K562 (cell line): ENCODE measurements around the gene SNAPC2. TPM values are rescaled to one million over a fixed set of nuclear protein-coding genes. Genes with fewer than 3 reads are reported as not detected.
A peak's percentile ranks its signal among the peaks of the same experiment; 100 is the strongest.

Experiments
- ATAC-seq: fragments of 200-7000 bp; cut with Tn5 transposase; 3 replicates; pipeline ENCODE4 v1.9.1; 2020; ENCODE audit warnings: moderate library complexity
- BruUV-seq: library from RNA; stranded (reverse); fragments of 400-500 nt; replicated peaks from 2 replicates; lab custom pipeline; 2021; lab: Mats Ljungman, UMichigan
- CTCF ChIA-PET: fragments of 300-600 bp; formaldehyde crosslinking; extraction: SDS; loops from one replicate; lab custom pipeline; 2021; ENCODE audit warnings: low intra/inter-chr PET ratio; lab: Yijun Ruan, JAX
- POLR2A ChIA-PET: fragments of 300-600, 350-650 bp; sonication (Branson Sonifier 250); formaldehyde crosslinking; extraction: SDS; loops from one replicate; lab custom pipeline; 2021; ENCODE audit warnings: antibody characterized with exemption, inconsistent platforms; lab: Yijun Ruan, JAX
- DNase-seq, 4 experiments: peaks; one replicate each; pipeline versions ENCODE4 v3.0.0 to v3.0.0-alpha.2; 2011 to 2018; ENCODE audit warnings: low spot score in 3 of 4, mixed read lengths in 3 of 4; ENCODE audit errors: extremely low read depth in 1 of 4
- FAIRE-seq: peaks from 2 replicates; lab custom pipeline; 2011; peaks lifted over from hg19 to GRCh38; lab: Jason Lieb, UNC
- H2AFZ ChIP-seq: 2 replicates; pipeline ENCODE4 v1.6.0; 2011; ENCODE audit warnings: low read depth, low read length, control low read depth, inconsistent platforms
- H3K27ac ChIP-seq: fragments of 200-600 bp; 3 replicates; pipeline ENCODE4 v1.8.0; 2011; ENCODE audit warnings: low read depth, mild to moderate bottlenecking, control low read depth, inconsistent platforms, low read length, moderate library complexity, mixed read lengths; ENCODE audit errors: extremely low read depth
- H3K27me3 ChIP-seq, 2 experiments: fragments of 300-600 bp in 1 of 2; 2 replicates in 1 of 2; 3 replicates in 1 of 2; pipeline versions ENCODE4 v1.6.0 to v1.8.0; 2011; ENCODE audit warnings: inconsistent platforms in 2 of 2, low read length in 2 of 2, mild to moderate bottlenecking in 1 of 2, mixed read lengths in 1 of 2, moderate library complexity in 1 of 2; ENCODE audit not compliant: control insufficient read depth in 2 of 2, insufficient read depth in 2 of 2
- H3K36me3 ChIP-seq: fragments of 300-600 bp; 3 replicates; pipeline ENCODE4 v1.8.0; 2011; ENCODE audit warnings: mild to moderate bottlenecking, low read length, inconsistent platforms; ENCODE audit not compliant: control insufficient read depth, insufficient read depth
- H3K4me1 ChIP-seq, 2 experiments: fragments of 200-600 bp in 1 of 2; replicated peaks in 1 of 2; 2 replicates in 1 of 2; 3 replicates in 1 of 2; pipeline versions ENCODE4 v1.5.1 to v1.8.0; 2011; ENCODE audit warnings: inconsistent platforms in 2 of 2, low read length in 2 of 2, mild to moderate bottlenecking in 1 of 2, mixed read lengths in 1 of 2, moderate library complexity in 1 of 2; ENCODE audit not compliant: control insufficient read depth in 2 of 2, insufficient read depth in 2 of 2
- H3K4me2 ChIP-seq: 2 replicates; pipeline ENCODE4 v1.6.1; 2011; ENCODE audit warnings: low read length, control low read depth, inconsistent platforms, mixed read lengths; ENCODE audit not compliant: insufficient read depth
- H3K4me3 ChIP-seq: fragments of 200-600 bp; sonication (generic), shearing (Covaris generic); 2 replicates; pipeline ENCODE4 v1.5.1; 2016; ENCODE audit warnings: control low read depth, inconsistent platforms
- H3K79me2 ChIP-seq: fragments of 200-600 bp; 3 replicates; pipeline ENCODE4 v1.8.0; 2011; ENCODE audit warnings: low read length, inconsistent platforms; ENCODE audit not compliant: control insufficient read depth, insufficient read depth
- H3K9ac ChIP-seq, 2 experiments: 2 replicates each; pipeline versions ENCODE4 v1.6.0 to v1.6.1; 2011; ENCODE audit warnings: low read depth in 2 of 2, low read length in 2 of 2, control low read depth in 1 of 2, inconsistent platforms in 1 of 2, mild to moderate bottlenecking in 1 of 2, mixed read lengths in 1 of 2; ENCODE audit not compliant: insufficient read depth in 1 of 2
- H3K9me1 ChIP-seq: one replicate; pipeline ENCODE4 v1.6.0; 2011; ENCODE audit warnings: inconsistent platforms, mild to moderate bottlenecking, low read length, moderate library complexity; ENCODE audit not compliant: control insufficient read depth, insufficient read depth
- H3K9me3 ChIP-seq: replicated peaks from 2 replicates; pipeline ENCODE4 v1.5.1; 2011; ENCODE audit warnings: low read depth, low read length, inconsistent platforms; ENCODE audit not compliant: control insufficient read depth, insufficient read depth
- H4K20me1 ChIP-seq: replicated peaks from 2 replicates; pipeline ENCODE4 v1.6.1; 2011; ENCODE audit warnings: low read length, inconsistent platforms, mixed read lengths; ENCODE audit not compliant: control insufficient read depth, insufficient read depth
- EGR1 ChIP-seq: fragments of 450-650 bp; conservative IDR thresholded peaks from 2 replicates; pipeline ENCODE4 v1.6.1; 2017; ENCODE audit warnings: mild to moderate bottlenecking
- FUS ChIP-seq: fragments of 200-400 bp; formaldehyde crosslinking; optimal IDR thresholded peaks from 2 replicates; pipeline ENCODE3; 2017; ENCODE audit warnings: low read depth, low read length
- POLR2B ChIP-seq: fragments of 450-650 bp; IDR thresholded peaks from 2 replicates; pipeline ENCODE4 v1.6.1; 2018; ENCODE audit warnings: low read depth; ENCODE audit not compliant: partially characterized antibody
- ZNF263 ChIP-seq: sonication (generic); formaldehyde crosslinking; IDR thresholded peaks from 2 replicates; pipeline ENCODE4 v1.8.0; 2022; ENCODE audit warnings: mild to moderate bottlenecking, missing genetic modification reagents, borderline replicate concordance
- ZSCAN29 ChIP-seq: fragments of 450-650 bp; IDR thresholded peaks from 2 replicates; pipeline ENCODE4 v1.6.1; 2017
- WGBS: fragments of 100-300 bp; shearing (Covaris generic); methylation state at CpG from one replicate; pipeline ENCODE4 v1.1.6; 2016; ENCODE audit warnings: low coverage, mixed read lengths; ENCODE audit not compliant: insufficient coverage; ENCODE audit errors: missing lambda C conversion rate; 5-methylcytosine and 5-hydroxymethylcytosine counted together
- in situ Hi-C: fragments of 300-500 bp; cut with MboI; formaldehyde crosslinking; loops from 4 replicates; pipeline ENCODE4 v1.15.0; 2018; ENCODE audit warnings: inconsistent platforms, mixed read lengths
- intact Hi-C: fragments of 100-400 bp; cut with micrococcal nuclease; formaldehyde crosslinking; loops from 2 replicates; pipeline ENCODE4 v1.14.2; 2022
- polyA plus RNA-seq, 8 experiments: library from polyadenylated mRNA; depleted of rRNA in 4 of 8; stranded (reverse) in 5 of 8; unstranded in 3 of 8; fragments of >200 nt; fragmentation: Nextera tagmentation in 2 of 8; fragmentation: Illumina TruSeq in 1 of 8; extraction: Ambion mirVana in 2 of 8; extraction: Trizol in 1 of 8; gene quantifications; 2 replicates each; pipeline versions ENCODE4 v1.2.1 to v1.2.3, GENCODE V29; 2011 to 2014; ENCODE audit warnings: inconsistent platforms in 1 of 8, missing spikeins in 1 of 8
- total RNA-seq, 7 experiments: library from RNA; depleted of rRNA in 6 of 7; stranded (reverse); fragments of >200 nt in 6 of 7; fragmentation: Illumina TruSeq in 2 of 7; extraction: Trizol in 2 of 7; gene quantifications; 2 replicates each; pipeline versions ENCODE4 v1.2.1 to v1.2.3, GENCODE V29; 2011 to 2021; ENCODE audit warnings: low replicate concordance in 1 of 7
- TF ChIP-seq, protein P1 (sequence below), 2 experiments: fragments of 450-650 bp in 1 of 2; sonication (generic) in 1 of 2; formaldehyde crosslinking in 1 of 2; IDR thresholded peaks in 1 of 2; conservative IDR thresholded peaks in 1 of 2; 2 replicates each; pipeline versions ENCODE4 v1.6.1 to v1.8.1; 2016 to 2023; ENCODE audit warnings: mild to moderate bottlenecking in 2 of 2, moderate library complexity in 2 of 2, inconsistent platforms in 1 of 2, missing genetic modification reagents in 1 of 2
- TF ChIP-seq, protein P2 (sequence below): fragments of 450-650 bp; IDR thresholded peaks from 2 replicates; pipeline ENCODE4 v1.6.1; 2016; ENCODE audit warnings: mild to moderate bottlenecking

The SNAPC2 gene
- total and polyA plus RNA-seq, 9 of the 15 experiments (the other 6 are each of a cell fraction or from before 2014, with no cell fraction given) = 0.59 to 45.1 (median 15.3) TPM

DNA sequence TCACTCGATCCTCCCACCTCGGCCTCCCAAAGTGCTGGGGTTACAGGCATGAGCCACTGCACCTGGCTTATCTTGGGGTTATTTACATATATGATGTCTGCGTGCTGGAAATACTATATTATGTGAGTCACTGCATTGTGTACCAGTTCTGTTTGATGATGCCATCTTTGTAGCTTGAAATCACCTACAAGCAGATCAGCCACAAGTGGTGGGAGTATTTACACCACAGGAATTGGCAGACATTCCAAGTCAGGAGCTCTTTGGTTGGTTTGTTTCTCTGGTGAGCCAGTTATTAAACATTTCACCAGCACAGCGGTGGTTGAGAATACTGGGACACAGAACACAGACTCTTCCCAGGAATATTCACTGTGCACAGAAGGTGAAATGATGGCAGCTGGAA lies 27.8 kb downstream of the SNAPC2 start:
- DNase-seq = no peak
- in situ Hi-C loops = loop anchor here (5.0 kb wide), 1 partner anchor 304 kb away; no protein-coding TSS in a partner anchor
- H3K4me3 ChIP-seq = no peak overlapping the region
- peaks cover 18% of the 10 kb centered on the region for H3K79me2 ChIP-seq
- POLR2A ChIA-PET = interaction anchor here (1.0 kb wide), 1 partner anchor 25 kb away, joined by 3 read pairs; no protein-coding TSS in a partner anchor
- TF ChIP-seq ZSCAN29 (no peak), FUS (no peak)
- TF ChIP-seq, protein P1, sequence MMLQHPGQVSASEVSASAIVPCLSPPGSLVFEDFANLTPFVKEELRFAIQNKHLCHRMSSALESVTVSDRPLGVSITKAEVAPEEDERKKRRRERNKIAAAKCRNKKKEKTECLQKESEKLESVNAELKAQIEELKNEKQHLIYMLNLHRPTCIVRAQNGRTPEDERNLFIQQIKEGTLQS (IDR thresholded peaks at IDR 0.05) = 0 out of 2 replicates have a peak, but pooled peaks have one; percentile 18
- TF ChIP-seq, protein P1 (CRISPR knock-in tag; conservative IDR thresholded peaks at IDR 0.05) = no peak
- TF ChIP-seq, all 486 proteins: peak for 1
- Histone ChIP-seq H3K27me3 (no peaks in the 10 kb centered on the region), H3K4me2 (no peak overlapping the region), H4K20me1 (no peaks in the 10 kb centered on the region), H3K9me3 (no peaks in the 10 kb centered on the region), H2AFZ (no peak overlapping the region), H3K36me3 (no peaks in the 10 kb centered on the region), H3K9ac (no peak overlapping the region), H3K4me1 (peaks cover 7 to 22% of the 10 kb centered on the region in 2 experiments; a peak in 4 of 5 replicates), H3K9me1 (no peaks in the 10 kb centered on the region), H3K27ac (no peak overlapping the region)
- FAIRE-seq (no peak), ATAC-seq (no peak)
- CTCF ChIA-PET = no interaction called here
- intact Hi-C loops = loop anchor here (10.0 kb wide), 1 partner anchor 117 kb away; no protein-coding TSS in a partner anchor
- BruUV-seq = no TSS peak
- WGBS = 59% methylated on average over 4 of the region's 4 CpGs

DNA sequence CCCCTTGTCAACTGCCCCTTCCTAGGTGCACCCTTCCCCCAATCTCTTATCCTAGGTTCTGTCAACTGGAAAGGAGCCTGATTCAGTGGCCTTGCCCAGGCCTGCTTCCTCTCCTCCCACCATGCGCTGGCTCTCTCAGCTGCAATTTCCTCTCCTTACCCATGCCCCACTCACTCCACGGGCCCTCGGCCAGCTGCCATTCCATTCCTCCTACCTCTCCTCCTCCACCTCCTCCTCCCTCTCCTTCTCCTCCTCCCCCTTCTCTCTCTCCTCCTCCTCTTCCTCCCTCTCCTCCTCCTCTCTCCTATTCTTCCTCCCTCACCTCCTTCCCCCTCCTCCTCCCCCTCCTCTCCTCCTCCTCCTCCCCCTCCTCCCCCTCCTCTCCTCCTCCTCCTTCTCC lies 32.9 kb downstream of the SNAPC2 start:
- Histone ChIP-seq H3K27me3 (no peaks in the 10 kb centered on the region), H3K4me3 (no peak overlapping the region), H3K4me2 (no peak overlapping the region), H2AFZ (no peak overlapping the region), H3K9me3 (no peaks in the 10 kb centered on the region), H3K9me1 (no peaks in the 10 kb centered on the region), H3K4me1 (peaks cover 7 to 23% of the 10 kb centered on the region in 2 experiments; a peak in 4 of 5 replicates), H3K27ac (no peak overlapping the region), H4K20me1 (no peaks in the 10 kb centered on the region), H3K9ac (0 out of 4 replicates have a peak overlapping the region, but pooled peaks of 1 of the 2 experiments have one; percentile 10), H3K36me3 (peaks cover 9% of the 10 kb centered on the region; the same call in 1 of the 3 replicates), H3K79me2 (no peaks in the 10 kb centered on the region)
- intact Hi-C loops = no loop called here
- TF ChIP-seq EGR1 (0 out of 2 replicates have a peak, but pooled peaks have one; percentile 19), ZNF263 (CRISPR knock-in tag) (peak; percentile 93), POLR2B (peak; percentile 17)
- TF ChIP-seq, protein P2, sequence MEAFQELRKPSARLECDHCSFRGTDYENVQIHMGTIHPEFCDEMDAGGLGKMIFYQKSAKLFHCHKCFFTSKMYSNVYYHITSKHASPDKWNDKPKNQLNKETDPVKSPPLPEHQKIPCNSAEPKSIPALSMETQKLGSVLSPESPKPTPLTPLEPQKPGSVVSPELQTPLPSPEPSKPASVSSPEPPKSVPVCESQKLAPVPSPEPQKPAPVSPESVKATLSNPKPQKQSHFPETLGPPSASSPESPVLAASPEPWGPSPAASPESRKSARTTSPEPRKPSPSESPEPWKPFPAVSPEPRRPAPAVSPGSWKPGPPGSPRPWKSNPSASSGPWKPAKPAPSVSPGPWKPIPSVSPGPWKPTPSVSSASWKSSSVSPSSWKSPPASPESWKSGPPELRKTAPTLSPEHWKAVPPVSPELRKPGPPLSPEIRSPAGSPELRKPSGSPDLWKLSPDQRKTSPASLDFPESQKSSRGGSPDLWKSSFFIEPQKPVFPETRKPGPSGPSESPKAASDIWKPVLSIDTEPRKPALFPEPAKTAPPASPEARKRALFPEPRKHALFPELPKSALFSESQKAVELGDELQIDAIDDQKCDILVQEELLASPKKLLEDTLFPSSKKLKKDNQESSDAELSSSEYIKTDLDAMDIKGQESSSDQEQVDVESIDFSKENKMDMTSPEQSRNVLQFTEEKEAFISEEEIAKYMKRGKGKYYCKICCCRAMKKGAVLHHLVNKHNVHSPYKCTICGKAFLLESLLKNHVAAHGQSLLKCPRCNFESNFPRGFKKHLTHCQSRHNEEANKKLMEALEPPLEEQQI = no peak
- DNase-seq (no peak), FAIRE-seq (no peak), ATAC-seq (no peak)
- ChIA-PET CTCF (no interaction called here), POLR2A (interaction anchor here (0.9 to 4.1 kb wide), 2 partner anchors 9 to 49 kb away, joined by 3 to 26 read pairs; partner anchors contain the start of gene TIMM44)
- in situ Hi-C loops = no loop called here
- no TSS peak for BruUV-seq
- WGBS = 8% methylated on average over 2 of the region's 3 CpGs
